Measurements from ENCODE around the gene PHACTR3. TPM values are rescaled to one million over a fixed set of nuclear protein-coding genes. Genes with fewer than 3 reads are reported as not detected.

PHACTR3 gene
- total and polyA plus RNA-seq, 2 experiments from 2014 or later: 0.45 to 0.61 TPM

DNA sequence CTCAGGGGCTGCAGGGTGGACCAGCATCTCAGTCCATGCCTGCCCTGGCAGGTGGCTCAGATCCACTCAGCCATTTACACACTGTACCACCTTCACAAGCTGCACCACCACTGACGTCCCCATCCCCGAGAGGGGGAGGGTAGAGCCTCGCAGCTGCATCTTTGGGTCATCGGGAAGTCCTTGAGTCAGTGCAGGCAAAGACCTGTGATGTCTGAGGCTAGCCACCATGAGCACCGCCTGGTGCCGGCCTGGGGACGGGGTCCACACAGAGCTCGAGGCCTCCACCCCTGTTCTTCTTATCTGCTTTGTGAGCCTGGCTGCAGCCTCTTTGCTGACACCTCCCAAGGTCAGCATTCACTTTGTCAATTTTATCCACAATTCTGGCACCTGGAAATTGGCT, 141.4 kb downstream of the PHACTR3 start:
- Mint-ChIP-seq H3K4me1 (peaks cover under 1% of the 10 kb centered on the region; the same call in 1 of the 3 replicates), H3K27ac (no peak overlapping the region), H3K4me3 (no peak overlapping the region), H3K27me3 (ENCODE audit: insufficient read depth, low read depth, poor library complexity) (peaks cover 13% of the 10 kb centered on the region), H3K9me3 (no peaks in the 10 kb centered on the region; the same call in 2 of the 3 replicates), H3K36me3 (ENCODE audit: low read depth) (no peaks in the 10 kb centered on the region; the same call in 2 of the 3 replicates)
- no peak overlapping the region for H3K27ac ChIP-seq (ENCODE audit: low read depth)
- no peak overlapping the region for H3K4me2 ChIP-seq
- H3K9me2 ChIP-seq (ENCODE audit: insufficient read depth): no peaks in the 10 kb centered on the region
- DNase-seq (ENCODE audit: low spot score): no peak
- no peaks in the 10 kb centered on the region for H3K79me2 ChIP-seq (replicated peaks; ENCODE audit: insufficient read depth)
- no peak overlapping the region for H3K4me3 ChIP-seq
- H4K20me1 ChIP-seq (replicated peaks; ENCODE audit: insufficient read depth): no peaks in the 10 kb centered on the region
- no peaks in the 10 kb centered on the region for H3F3A ChIP-seq (replicated peaks; ENCODE audit: low read depth)
- H3K36me3 ChIP-seq (ENCODE audit: insufficient read depth): no peaks in the 10 kb centered on the region
- no peak for ATAC-seq
- H2AFZ ChIP-seq: no peak overlapping the region
- peaks cover 13% of the 10 kb centered on the region; the same call in 1 of the 2 replicates for H3K27me3 ChIP-seq (ENCODE audit: insufficient read depth)
- TF ChIP-seq CREB1 (CRISPR knock-in tag; IDR thresholded peaks at IDR 0.05; ENCODE audit: low read depth): no peak
- TF ChIP-seq, protein P1, sequence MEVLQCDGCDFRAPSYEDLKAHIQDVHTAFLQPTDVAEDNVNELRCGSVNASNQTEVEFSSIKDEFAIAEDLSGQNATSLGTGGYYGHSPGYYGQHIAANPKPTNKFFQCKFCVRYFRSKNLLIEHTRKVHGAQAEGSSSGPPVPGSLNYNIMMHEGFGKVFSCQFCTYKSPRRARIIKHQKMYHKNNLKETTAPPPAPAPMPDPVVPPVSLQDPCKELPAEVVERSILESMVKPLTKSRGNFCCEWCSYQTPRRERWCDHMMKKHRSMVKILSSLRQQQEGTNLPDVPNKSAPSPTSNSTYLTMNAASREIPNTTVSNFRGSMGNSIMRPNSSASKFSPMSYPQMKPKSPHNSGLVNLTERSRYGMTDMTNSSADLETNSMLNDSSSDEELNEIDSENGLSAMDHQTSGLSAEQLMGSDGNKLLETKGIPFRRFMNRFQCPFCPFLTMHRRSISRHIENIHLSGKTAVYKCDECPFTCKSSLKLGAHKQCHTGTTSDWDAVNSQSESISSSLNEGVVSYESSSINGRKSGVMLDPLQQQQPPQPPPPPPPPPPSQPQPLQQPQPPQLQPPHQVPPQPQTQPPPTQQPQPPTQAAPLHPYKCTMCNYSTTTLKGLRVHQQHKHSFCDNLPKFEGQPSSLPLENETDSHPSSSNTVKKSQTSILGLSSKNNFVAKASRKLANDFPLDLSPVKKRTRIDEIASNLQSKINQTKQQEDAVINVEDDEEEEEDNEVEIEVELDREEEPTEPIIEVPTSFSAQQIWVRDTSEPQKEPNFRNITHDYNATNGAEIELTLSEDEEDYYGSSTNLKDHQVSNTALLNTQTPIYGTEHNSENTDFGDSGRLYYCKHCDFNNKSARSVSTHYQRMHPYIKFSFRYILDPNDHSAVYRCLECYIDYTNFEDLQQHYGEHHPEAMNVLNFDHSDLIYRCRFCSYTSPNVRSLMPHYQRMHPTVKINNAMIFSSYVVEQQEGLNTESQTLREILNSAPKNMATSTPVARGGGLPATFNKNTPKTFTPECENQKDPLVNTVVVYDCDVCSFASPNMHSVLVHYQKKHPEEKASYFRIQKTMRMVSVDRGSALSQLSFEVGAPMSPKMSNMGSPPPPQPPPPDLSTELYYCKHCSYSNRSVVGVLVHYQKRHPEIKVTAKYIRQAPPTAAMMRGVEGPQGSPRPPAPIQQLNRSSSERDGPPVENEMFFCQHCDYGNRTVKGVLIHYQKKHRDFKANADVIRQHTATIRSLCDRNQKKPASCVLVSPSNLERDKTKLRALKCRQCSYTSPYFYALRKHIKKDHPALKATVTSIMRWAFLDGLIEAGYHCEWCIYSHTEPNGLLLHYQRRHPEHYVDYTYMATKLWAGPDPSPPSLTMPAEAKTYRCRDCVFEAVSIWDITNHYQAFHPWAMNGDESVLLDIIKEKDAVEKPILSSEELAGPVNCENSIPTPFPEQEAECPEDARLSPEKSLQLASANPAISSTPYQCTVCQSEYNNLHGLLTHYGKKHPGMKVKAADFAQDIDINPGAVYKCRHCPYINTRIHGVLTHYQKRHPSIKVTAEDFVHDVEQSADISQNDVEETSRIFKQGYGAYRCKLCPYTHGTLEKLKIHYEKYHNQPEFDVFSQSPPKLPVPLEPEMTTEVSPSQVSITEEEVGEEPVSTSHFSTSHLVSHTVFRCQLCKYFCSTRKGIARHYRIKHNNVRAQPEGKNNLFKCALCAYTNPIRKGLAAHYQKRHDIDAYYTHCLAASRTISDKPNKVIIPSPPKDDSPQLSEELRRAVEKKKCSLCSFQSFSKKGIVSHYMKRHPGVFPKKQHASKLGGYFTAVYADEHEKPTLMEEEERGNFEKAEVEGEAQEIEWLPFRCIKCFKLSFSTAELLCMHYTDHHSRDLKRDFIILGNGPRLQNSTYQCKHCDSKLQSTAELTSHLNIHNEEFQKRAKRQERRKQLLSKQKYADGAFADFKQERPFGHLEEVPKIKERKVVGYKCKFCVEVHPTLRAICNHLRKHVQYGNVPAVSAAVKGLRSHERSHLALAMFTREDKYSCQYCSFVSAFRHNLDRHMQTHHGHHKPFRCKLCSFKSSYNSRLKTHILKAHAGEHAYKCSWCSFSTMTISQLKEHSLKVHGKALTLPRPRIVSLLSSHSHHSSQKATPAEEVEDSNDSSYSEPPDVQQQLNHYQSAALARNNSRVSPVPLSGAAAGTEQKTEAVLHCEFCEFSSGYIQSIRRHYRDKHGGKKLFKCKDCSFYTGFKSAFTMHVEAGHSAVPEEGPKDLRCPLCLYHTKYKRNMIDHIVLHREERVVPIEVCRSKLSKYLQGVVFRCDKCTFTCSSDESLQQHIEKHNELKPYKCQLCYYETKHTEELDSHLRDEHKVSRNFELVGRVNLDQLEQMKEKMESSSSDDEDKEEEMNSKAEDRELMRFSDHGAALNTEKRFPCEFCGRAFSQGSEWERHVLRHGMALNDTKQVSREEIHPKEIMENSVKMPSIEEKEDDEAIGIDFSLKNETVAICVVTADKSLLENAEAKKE (CRISPR knock-in tag; IDR thresholded peaks at IDR 0.05): no peak
- no peak for TF ChIP-seq EZH2 (IDR thresholded peaks at IDR 0.05; ENCODE audit: low read depth, unreplicated experiment)
- TF ChIP-seq STAT1 (IDR thresholded peaks at IDR 0.05; ENCODE audit: unreplicated experiment): no peak
- no peak for TF ChIP-seq JUNB (IDR thresholded peaks at IDR 0.05; ENCODE audit: unreplicated experiment)
- no peak for TF ChIP-seq NANOG (IDR thresholded peaks at IDR 0.05; ENCODE audit: borderline replicate concordance)
- TF ChIP-seq ZNF114 (CRISPR knock-in tag; IDR thresholded peaks at IDR 0.05): no peak
- TF ChIP-seq ZNF331 (CRISPR knock-in tag; IDR thresholded peaks at IDR 0.05; ENCODE audit: low read depth): no peak
- TF ChIP-seq EZH2phosphoT487 (IDR thresholded peaks at IDR 0.05; ENCODE audit: unreplicated experiment): no peak
- TF ChIP-seq, protein P2, sequence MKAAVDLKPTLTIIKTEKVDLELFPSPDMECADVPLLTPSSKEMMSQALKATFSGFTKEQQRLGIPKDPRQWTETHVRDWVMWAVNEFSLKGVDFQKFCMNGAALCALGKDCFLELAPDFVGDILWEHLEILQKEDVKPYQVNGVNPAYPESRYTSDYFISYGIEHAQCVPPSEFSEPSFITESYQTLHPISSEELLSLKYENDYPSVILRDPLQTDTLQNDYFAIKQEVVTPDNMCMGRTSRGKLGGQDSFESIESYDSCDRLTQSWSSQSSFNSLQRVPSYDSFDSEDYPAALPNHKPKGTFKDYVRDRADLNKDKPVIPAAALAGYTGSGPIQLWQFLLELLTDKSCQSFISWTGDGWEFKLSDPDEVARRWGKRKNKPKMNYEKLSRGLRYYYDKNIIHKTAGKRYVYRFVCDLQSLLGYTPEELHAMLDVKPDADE (IDR thresholded peaks at IDR 0.05): no peak
- TF ChIP-seq, protein P3, sequence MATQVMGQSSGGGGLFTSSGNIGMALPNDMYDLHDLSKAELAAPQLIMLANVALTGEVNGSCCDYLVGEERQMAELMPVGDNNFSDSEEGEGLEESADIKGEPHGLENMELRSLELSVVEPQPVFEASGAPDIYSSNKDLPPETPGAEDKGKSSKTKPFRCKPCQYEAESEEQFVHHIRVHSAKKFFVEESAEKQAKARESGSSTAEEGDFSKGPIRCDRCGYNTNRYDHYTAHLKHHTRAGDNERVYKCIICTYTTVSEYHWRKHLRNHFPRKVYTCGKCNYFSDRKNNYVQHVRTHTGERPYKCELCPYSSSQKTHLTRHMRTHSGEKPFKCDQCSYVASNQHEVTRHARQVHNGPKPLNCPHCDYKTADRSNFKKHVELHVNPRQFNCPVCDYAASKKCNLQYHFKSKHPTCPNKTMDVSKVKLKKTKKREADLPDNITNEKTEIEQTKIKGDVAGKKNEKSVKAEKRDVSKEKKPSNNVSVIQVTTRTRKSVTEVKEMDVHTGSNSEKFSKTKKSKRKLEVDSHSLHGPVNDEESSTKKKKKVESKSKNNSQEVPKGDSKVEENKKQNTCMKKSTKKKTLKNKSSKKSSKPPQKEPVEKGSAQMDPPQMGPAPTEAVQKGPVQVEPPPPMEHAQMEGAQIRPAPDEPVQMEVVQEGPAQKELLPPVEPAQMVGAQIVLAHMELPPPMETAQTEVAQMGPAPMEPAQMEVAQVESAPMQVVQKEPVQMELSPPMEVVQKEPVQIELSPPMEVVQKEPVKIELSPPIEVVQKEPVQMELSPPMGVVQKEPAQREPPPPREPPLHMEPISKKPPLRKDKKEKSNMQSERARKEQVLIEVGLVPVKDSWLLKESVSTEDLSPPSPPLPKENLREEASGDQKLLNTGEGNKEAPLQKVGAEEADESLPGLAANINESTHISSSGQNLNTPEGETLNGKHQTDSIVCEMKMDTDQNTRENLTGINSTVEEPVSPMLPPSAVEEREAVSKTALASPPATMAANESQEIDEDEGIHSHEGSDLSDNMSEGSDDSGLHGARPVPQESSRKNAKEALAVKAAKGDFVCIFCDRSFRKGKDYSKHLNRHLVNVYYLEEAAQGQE (IDR thresholded peaks at IDR 0.05; ENCODE audit: unreplicated experiment): no peak
- TF ChIP-seq, protein P4, sequence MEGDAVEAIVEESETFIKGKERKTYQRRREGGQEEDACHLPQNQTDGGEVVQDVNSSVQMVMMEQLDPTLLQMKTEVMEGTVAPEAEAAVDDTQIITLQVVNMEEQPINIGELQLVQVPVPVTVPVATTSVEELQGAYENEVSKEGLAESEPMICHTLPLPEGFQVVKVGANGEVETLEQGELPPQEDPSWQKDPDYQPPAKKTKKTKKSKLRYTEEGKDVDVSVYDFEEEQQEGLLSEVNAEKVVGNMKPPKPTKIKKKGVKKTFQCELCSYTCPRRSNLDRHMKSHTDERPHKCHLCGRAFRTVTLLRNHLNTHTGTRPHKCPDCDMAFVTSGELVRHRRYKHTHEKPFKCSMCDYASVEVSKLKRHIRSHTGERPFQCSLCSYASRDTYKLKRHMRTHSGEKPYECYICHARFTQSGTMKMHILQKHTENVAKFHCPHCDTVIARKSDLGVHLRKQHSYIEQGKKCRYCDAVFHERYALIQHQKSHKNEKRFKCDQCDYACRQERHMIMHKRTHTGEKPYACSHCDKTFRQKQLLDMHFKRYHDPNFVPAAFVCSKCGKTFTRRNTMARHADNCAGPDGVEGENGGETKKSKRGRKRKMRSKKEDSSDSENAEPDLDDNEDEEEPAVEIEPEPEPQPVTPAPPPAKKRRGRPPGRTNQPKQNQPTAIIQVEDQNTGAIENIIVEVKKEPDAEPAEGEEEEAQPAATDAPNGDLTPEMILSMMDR (conservative IDR thresholded peaks at IDR 0.05; ENCODE audit: low read depth in 2 of 2): no peak
- no peak for TF ChIP-seq POLR2AphosphoS5 (IDR thresholded peaks at IDR 0.05; ENCODE audit: low read depth)
- H3K4me1 ChIP-seq (ENCODE audit: insufficient read depth): no peaks in the 10 kb centered on the region
